Gastrocnemius medialis (tissue), 4 donors: ENCODE data around the gene NFATC2IP.

Experiments
- CTCF ChIP-seq, 5 experiments: fragments of 450-650 bp in 3 of 5; fragments of 200-600 bp in 2 of 5; sonication (generic) in 2 of 5; IDR thresholded peaks in 4 of 5; conservative IDR thresholded peaks in 1 of 5; 1 replicate in 4 of 5; 2 replicates in 1 of 5; pipeline ENCODE4 v1.5.1; 2016 to 2019; ENCODE audit warnings: antibody characterized with exemption in 5 of 5, mild to moderate bottlenecking in 3 of 5, moderate library complexity in 3 of 5
- POLR2A ChIP-seq, 2 donors: fragments of 450-650 bp; IDR thresholded peaks; one replicate each; pipeline ENCODE4 v1.6.1; 2017; ENCODE audit warnings: antibody characterized with exemption in 2 of 2, mild to moderate bottlenecking in 2 of 2, moderate library complexity in 2 of 2

GRCh38 chr16:28991687-28992086 is 41.0 kb downstream of the NFATC2IP start:
- TF ChIP-seq CTCF (IDR thresholded peaks at IDR 0.05 in 4 of 5, conservative IDR thresholded peaks at IDR 0.05 in 1 of 5) (no peak), POLR2A (IDR thresholded peaks at IDR 0.05) (no peak)
